Kidney epithelial cell (primary cell): Measurements from ENCODE around the gene DNPH1. TPM values are rescaled to one million over a fixed set of nuclear protein-coding genes. Genes with fewer than 3 reads are reported as not detected.

ENCODE experiments used
- DNase-seq: peaks from one replicate; pipeline ENCODE4 v3.0.0-alpha.2; 2010; ENCODE audit warnings: low read depth
- H3K27me3 ChIP-seq: 2 replicates; pipeline ENCODE4 v1.6.0; 2011; ENCODE audit warnings: low read length; ENCODE audit not compliant: control insufficient read depth, insufficient read depth
- H3K36me3 ChIP-seq: 2 replicates; pipeline ENCODE4 v1.5.1; 2011; ENCODE audit warnings: low read length; ENCODE audit not compliant: control insufficient read depth, insufficient read depth
- H3K4me3 ChIP-seq: 2 replicates; pipeline ENCODE4 v1.5.1; 2011; ENCODE audit warnings: low read depth, mild to moderate bottlenecking, control low read depth, low read length
- CTCF ChIP-seq: IDR thresholded peaks from 2 replicates; pipeline ENCODE4 v1.5.1; 2011; ENCODE audit warnings: mild to moderate bottlenecking, moderate library complexity, low read length, control low read depth, inconsistent platforms; ENCODE audit not compliant: insufficient read depth, poor library complexity, severe bottlenecking
- total RNA-seq: library from RNA; depleted of rRNA; stranded (reverse); fragments of >200 nt; gene quantifications from 2 replicates; pipeline ENCODE4 v1.2.3, GENCODE V29; 2015

DNPH1 gene
- total RNA-seq, 1 donor from 2014 or later: 284 TPM

DNA sequence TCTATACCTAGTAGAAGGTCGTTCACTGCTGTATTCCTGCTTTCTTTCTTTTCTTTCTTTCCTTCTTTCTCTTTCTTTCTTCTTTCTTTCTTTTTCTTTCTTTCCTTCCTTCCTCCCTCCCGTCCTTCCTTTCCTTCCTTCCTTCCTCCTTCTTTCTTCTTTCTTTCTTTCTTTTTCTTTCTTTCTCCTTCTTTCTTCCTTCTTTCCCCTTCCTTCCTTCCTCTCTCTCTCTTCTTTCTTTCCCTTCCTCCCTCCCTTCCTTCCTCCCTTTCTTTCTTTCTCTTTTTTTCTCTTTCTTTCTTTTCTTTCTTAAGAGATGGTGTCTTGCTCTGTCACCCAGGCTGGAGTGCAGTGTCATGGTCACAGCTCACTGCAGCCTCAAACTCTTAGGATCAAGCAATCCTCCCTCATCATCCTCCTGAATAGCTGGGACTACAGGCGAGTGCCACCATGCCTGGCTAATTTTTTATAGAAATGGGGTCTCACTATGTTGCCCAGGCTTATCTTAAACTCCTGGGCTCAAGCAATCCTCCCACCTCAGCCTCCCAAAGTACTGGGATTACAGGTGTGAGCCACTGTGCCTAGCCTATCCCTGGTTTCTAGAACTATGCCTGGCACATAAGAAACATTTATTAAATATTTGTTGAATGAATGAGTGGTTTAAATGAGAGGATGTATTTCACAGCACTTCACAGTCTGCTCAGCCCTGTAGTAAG lies 2.6 kb upstream of the DNPH1 start:
- Histone ChIP-seq H3K36me3 (no peaks in the 10 kb centered on the region), H3K27me3 (peaks cover 3% of the 10 kb centered on the region), H3K4me3 (no peak overlapping the region)
- TF ChIP-seq CTCF: no peak
- no peak for DNase-seq

DNA sequence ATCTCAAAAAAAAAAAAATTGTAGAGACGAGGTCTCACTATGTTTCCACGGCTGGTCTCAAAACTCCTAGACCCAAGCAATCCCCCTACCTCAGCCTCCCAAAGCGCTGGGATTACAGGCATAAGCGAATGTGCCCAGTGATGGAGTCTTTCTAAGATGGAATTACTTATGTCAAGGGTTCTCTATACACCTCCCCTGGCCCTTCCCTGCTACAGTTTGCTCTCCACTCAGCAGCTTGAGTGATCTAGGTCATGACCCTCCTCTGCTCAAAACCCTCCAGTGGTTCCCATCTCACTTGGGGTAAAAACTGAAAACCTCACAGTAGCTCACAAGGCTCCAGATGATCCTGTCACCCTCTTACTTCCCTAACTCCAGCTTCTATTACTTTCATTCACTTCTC lies 1.8 kb upstream of the DNPH1 start:
- Histone ChIP-seq H3K36me3 (no peaks in the 10 kb centered on the region), H3K27me3 (peaks cover 3% of the 10 kb centered on the region), H3K4me3 (no peak overlapping the region)
- DNase-seq: no peak
- TF ChIP-seq CTCF: no peak

DNA sequence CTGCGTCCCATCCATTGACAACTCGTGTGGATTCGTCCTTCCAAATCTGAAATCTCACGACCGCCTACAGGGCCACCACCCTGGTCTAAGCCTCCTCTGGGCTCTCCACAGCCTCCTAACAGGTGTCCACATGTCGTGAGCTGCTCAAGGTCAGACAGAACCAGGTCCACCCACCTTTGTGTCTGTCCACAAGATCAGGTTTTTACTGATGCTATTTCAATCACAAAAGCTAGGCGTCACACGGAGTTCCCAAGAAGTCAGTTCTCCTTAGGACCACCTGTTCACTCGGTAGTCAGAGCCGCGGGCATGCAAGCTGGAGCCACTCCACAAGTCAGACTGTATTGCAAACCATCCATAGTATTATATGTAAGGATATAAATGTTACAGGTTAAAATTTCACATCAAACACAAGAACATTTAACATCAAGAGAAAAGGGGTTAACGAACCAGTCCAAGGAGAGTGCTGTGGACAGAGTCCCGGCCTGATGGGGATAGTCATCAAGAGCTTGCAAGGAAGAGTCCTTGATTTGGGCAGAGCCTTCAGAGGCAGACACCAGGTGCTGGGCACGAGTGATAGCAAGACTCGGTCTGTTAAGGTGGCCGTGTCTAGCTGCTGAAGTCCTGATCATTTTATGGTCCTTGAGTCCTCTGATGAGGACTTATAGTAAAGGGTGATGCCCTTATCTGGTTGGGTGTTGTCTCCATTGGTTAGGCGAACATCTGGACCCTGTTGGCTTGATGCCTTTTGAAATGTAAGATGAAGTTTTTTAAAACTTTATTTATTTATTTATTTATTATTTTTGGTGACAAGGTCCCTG lies 731 bp upstream of the DNPH1 start:
- TF ChIP-seq CTCF: no peak
- H3K4me3 ChIP-seq: no peak overlapping the region

GRCh38 chr6:43226192-43226851 lies 3.0 kb downstream of the DNPH1 start:
- peaks cover 3% of the 10 kb centered on the region for H3K27me3 ChIP-seq
- DNase-seq: no peak
- TF ChIP-seq CTCF: no peak
- peaks cover 3% of the 10 kb centered on the region for H3K36me3 ChIP-seq
- no peak overlapping the region for H3K4me3 ChIP-seq

More for the DNA sequence above, 731 bp upstream of the DNPH1 start:
- Histone ChIP-seq H3K27me3 (peaks cover 3% of the 10 kb centered on the region), H3K36me3 (peaks cover 1% of the 10 kb centered on the region)
- no peak for DNase-seq

DNA sequence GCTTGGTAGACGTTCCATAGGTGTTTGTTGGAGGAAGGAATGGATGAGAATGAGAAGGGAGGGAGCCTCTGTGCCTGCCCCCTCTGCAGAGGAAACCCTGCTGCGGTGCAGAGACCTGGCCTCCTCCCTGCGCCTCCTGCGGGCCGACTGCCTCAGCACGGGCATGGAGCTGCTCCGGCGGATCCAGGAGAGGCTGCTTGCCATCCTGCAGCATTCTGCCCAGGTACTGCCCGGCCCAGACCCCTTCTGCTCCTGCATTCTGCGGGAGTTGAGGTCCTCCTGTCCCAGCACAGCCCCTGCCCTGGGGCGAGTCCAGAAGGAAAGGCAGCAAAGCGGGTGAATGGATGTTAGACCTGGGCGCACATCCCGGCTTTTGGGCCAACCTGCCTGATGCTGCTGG lies 6.1 kb downstream of the DNPH1 start:
- no peak overlapping the region for H3K4me3 ChIP-seq
- H3K27me3 ChIP-seq: no peaks in the 10 kb centered on the region
- TF ChIP-seq CTCF: no peak
- peaks cover 3% of the 10 kb centered on the region for H3K36me3 ChIP-seq
- no peak for DNase-seq
